SK-N-SH (cell line): ENCODE results near the gene ABHD4. TPM values are rescaled to one million over a fixed set of nuclear protein-coding genes. Genes with fewer than 3 reads are reported as not detected.

Source experiments
- CTCF ChIA-PET: fragments of 300-600, 350-600 bp; formaldehyde crosslinking; extraction: SDS; loops from one replicate; lab custom pipeline; 2021; lab: Yijun Ruan, JAX
- POLR2A ChIA-PET: fragments of 350-600 bp; sonication (Branson Sonifier 250); formaldehyde crosslinking; extraction: SDS; loops from one replicate; lab custom pipeline; 2020; ENCODE audit warnings: antibody characterized with exemption, inconsistent platforms; lab: Yijun Ruan, JAX
- DNase-seq: peaks from one replicate; pipeline ENCODE4 v3.0.0; 2012
- H2AFZ ChIP-seq: fragments of 200-600 bp; sonication (generic); 2 replicates; pipeline ENCODE4 v1.8.1; 2016; ENCODE audit warnings: antibody characterized with exemption, mild to moderate bottlenecking, low read depth
- H3F3A ChIP-seq: fragments of 200-600 bp; sonication (generic); replicated peaks from 2 replicates; pipeline ENCODE3; 2016; ENCODE audit warnings: antibody characterized with exemption, mild to moderate bottlenecking; ENCODE audit not compliant: insufficient read depth
- H3K27ac ChIP-seq, 2 experiments: fragments of 200-500 bp in 1 of 2; fragments of 200-600 bp in 1 of 2; sonication (Bioruptor generic) in 1 of 2; sonication (generic), shearing (Covaris generic) in 1 of 2; 2 replicates each; pipeline versions ENCODE4 v1.5.1 to v1.6.1; 2014 to 2016; ENCODE audit warnings: low read depth in 2 of 2, inconsistent platforms in 1 of 2, low read length in 1 of 2, mild to moderate bottlenecking in 1 of 2, mixed read lengths in 1 of 2
- H3K27me3 ChIP-seq: fragments of 200-600 bp; sonication (generic), shearing (Covaris generic); 2 replicates; pipeline ENCODE4 v1.6.1; 2016; ENCODE audit warnings: mixed run types; ENCODE audit not compliant: insufficient read depth
- H3K36me3 ChIP-seq, 2 experiments: fragments of 200-500 bp in 1 of 2; fragments of 200-600 bp in 1 of 2; sonication (Bioruptor generic) in 1 of 2; sonication (generic) in 1 of 2; replicated peaks in 1 of 2; 2 replicates each; pipeline versions ENCODE3 to v1.5.1; 2014 to 2016; ENCODE audit warnings: low read length in 1 of 2, mild to moderate bottlenecking in 1 of 2; ENCODE audit not compliant: insufficient read depth in 2 of 2, control insufficient read depth in 1 of 2
- H3K4me1 ChIP-seq, 2 experiments: fragments of 200-500 bp in 1 of 2; fragments of 200-600 bp in 1 of 2; sonication (Bioruptor generic) in 1 of 2; sonication (generic), shearing (Covaris generic) in 1 of 2; 2 replicates each; pipeline versions ENCODE4 v1.5.1 to v1.6.1; 2014 to 2016; ENCODE audit warnings: low read depth in 1 of 2, low read length in 1 of 2, mixed run types in 1 of 2; ENCODE audit not compliant: insufficient read depth in 2 of 2, control insufficient read depth in 1 of 2
- H3K4me2 ChIP-seq: fragments of 200-600 bp; sonication (generic), shearing (Covaris generic); 2 replicates; pipeline ENCODE4 v1.6.1; 2017; ENCODE audit warnings: mixed run types
- H3K4me3 ChIP-seq, 2 experiments: fragments of 200-500 bp in 1 of 2; fragments of 200-600 bp in 1 of 2; sonication (Bioruptor generic) in 1 of 2; sonication (generic), shearing (Covaris generic) in 1 of 2; 2 replicates each; pipeline versions ENCODE4 v1.5.1 to v1.8.1; 2014 to 2016; ENCODE audit warnings: low read depth in 2 of 2, inconsistent platforms in 1 of 2, low read length in 1 of 2, mild to moderate bottlenecking in 1 of 2, mixed read lengths in 1 of 2, moderate library complexity in 1 of 2
- H3K79me2 ChIP-seq: fragments of 200-600 bp; sonication (generic); 2 replicates; pipeline ENCODE4 v1.8.1; 2017; ENCODE audit warnings: mild to moderate bottlenecking; ENCODE audit not compliant: insufficient read depth
- H3K9ac ChIP-seq: fragments of 200-600 bp; sonication (generic); 2 replicates; pipeline ENCODE4 v1.6.1; 2017; ENCODE audit warnings: mixed run types
- H3K9me2 ChIP-seq: fragments of 200-600 bp; sonication (generic); 2 replicates; pipeline ENCODE4 v1.6.1; 2017; ENCODE audit warnings: mixed run types
- H3K9me3 ChIP-seq: fragments of 200-600 bp; sonication (generic); 2 replicates; pipeline ENCODE4 v1.6.1; 2017; ENCODE audit warnings: mixed run types, mild to moderate bottlenecking, moderate library complexity
- H4K20me1 ChIP-seq: fragments of 200-600 bp; sonication (generic); 2 replicates; pipeline ENCODE4 v1.6.1; 2017; ENCODE audit warnings: mild to moderate bottlenecking, mixed run types; ENCODE audit not compliant: insufficient read depth
- ELF1 ChIP-seq: IDR thresholded peaks from 2 replicates; pipeline ENCODE4 v1.4.0; 2012
- EP300 ChIP-seq, 2 experiments: IDR thresholded peaks; 2 replicates each; pipeline versions ENCODE4 v1.4.0 to v1.6.1; 2012; ENCODE audit warnings: borderline replicate concordance in 1 of 2, low read depth in 1 of 2, low read length in 1 of 2
- FOXJ3 ChIP-seq: sonication (generic); formaldehyde crosslinking; IDR thresholded peaks from 2 replicates; pipeline ENCODE4 v1.5.1; 2020; ENCODE audit warnings: mild to moderate bottlenecking, missing genetic modification reagents
- JUND ChIP-seq: IDR thresholded peaks from 2 replicates; pipeline ENCODE4 v1.4.0; 2012
- MXI1 ChIP-seq: IDR thresholded peaks from 2 replicates; pipeline ENCODE4 v1.6.1; 2012; ENCODE audit warnings: mild to moderate bottlenecking, low read depth, low read length, improper control_type of control experiment
- NFIC ChIP-seq: IDR thresholded peaks from 2 replicates; pipeline ENCODE4 v1.4.0; 2012; ENCODE audit warnings: borderline replicate concordance
- NRF1 ChIP-seq: IDR thresholded peaks from 2 replicates; pipeline ENCODE4 v1.6.1; 2012; ENCODE audit warnings: low read depth, mild to moderate bottlenecking, low read length
- PBX3 ChIP-seq: IDR thresholded peaks from 2 replicates; pipeline ENCODE4; 2012
- POLR2AphosphoS5 ChIP-seq: IDR thresholded peaks from 2 replicates; pipeline ENCODE4 v1.6.1; 2012; ENCODE audit warnings: low read depth, low read length
- RCOR1 ChIP-seq: fragments of 150-350 bp; IDR thresholded peaks from 2 replicates; pipeline ENCODE4 v1.6.1; 2017; ENCODE audit warnings: antibody characterized with exemption, low read length
- SIN3A ChIP-seq: IDR thresholded peaks from 2 replicates; pipeline ENCODE4 v1.6.1; 2012; ENCODE audit warnings: low read depth, mild to moderate bottlenecking, low read length, moderate library complexity, borderline replicate concordance
- SMC3 ChIP-seq: IDR thresholded peaks from 2 replicates; pipeline ENCODE4 v1.6.1; 2012; ENCODE audit warnings: low read depth, low read length, improper control_type of control experiment
- TCF12 ChIP-seq: IDR thresholded peaks from 2 replicates; pipeline ENCODE4 v1.4.0; 2012
- ZBTB33 ChIP-seq: IDR thresholded peaks from 2 replicates; pipeline ENCODE4 v1.4.0; 2012; ENCODE audit warnings: low read depth, borderline replicate concordance
- WGBS: methylation state at CpG from one replicate; pipeline ENCODE4 v1.1.6; 2017; ENCODE audit warnings: low lambda C conversion rate; 5-methylcytosine and 5-hydroxymethylcytosine counted together
- polyA plus RNA-seq, 3 experiments: library from polyadenylated mRNA; depleted of rRNA; stranded (reverse); fragments of >200 nt; gene quantifications; 2 replicates each; pipeline ENCODE4 v1.2.3, GENCODE V29; 2012
- TF ChIP-seq, protein P1 (sequence below): fragments of 200-600 bp; sonication (generic); IDR thresholded peaks from 2 replicates; pipeline ENCODE4 v1.6.1; 2017; ENCODE audit warnings: antibody characterized with exemption, mild to moderate bottlenecking, moderate library complexity

The ABHD4 gene
- polyA plus RNA-seq, 1 of the 3 experiments (the other 2 are of a cell fraction): 15.0 TPM

GRCh38 chr14:22613106-22613695 is 15.1 kb downstream of the ABHD4 start:
- POLR2A ChIA-PET: no interaction called here
- DNase-seq: no peak

DNA sequence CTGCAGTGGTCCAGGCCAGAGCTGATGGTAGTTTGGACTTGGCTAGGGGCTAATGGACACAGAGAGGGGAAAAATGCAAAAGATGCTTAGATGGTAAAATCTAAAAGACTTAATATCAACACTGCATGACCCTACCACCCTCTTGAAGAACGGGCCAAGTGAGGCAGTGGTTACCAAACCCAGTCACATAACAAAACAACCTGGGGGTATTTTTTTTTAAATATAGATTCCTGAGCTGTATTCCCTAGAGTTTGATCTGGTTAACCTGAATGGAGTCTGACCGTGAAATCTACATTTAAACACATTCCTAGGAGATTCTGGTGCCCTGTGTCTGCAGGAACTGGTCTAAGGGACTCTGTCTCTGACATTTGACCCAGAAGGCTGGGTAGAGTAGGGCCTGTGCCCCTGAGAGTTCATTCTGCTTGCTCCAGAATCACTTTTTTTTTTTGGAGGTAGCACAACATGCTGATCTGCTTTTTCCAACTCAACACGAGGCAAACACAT is 15.7 kb downstream of the ABHD4 start:
- Histone ChIP-seq H3K27ac (no peak overlapping the region), H3F3A (peaks cover 7% of the 10 kb centered on the region), H2AFZ (0 out of 2 replicates have a peak overlapping the region, but pooled peaks have one; percentile 43), H3K9ac (no peak overlapping the region), H3K9me3 (no peaks in the 10 kb centered on the region), H3K27me3 (no peaks in the 10 kb centered on the region), H3K4me2 (0 out of 2 replicates have a peak overlapping the region, but pooled peaks have one; percentile 37), H3K4me1 (peaks cover 0 to 9% of the 10 kb centered on the region in 2 experiments; a peak in 1 of 4 replicates), H4K20me1 (no peaks in the 10 kb centered on the region), H3K79me2 (no peaks in the 10 kb centered on the region), H3K36me3 (peaks cover 0 to 10% of the 10 kb centered on the region in 2 experiments), H3K4me3 (no peak overlapping the region), H3K9me2 (no peaks in the 10 kb centered on the region)
- no peak for DNase-seq
- TF ChIP-seq PBX3: no peak
- TF ChIP-seq ELF1: no peak
- POLR2A ChIA-PET: no interaction called here
- CTCF ChIA-PET: interaction anchor here (1.2 to 1.4 kb wide), 2 partner anchors 12 to 43 kb away, joined by 3 to 4 read pairs; no protein-coding TSS in a partner anchor
- WGBS: 29% methylated on average over 3 of the region's 3 CpGs

More at GRCh38 chr14:22613106-22613695, 15.1 kb downstream of the ABHD4 start:
- WGBS: 63% methylated on average over 2 of the region's 2 CpGs
- H3K27me3 ChIP-seq: no peaks in the 10 kb centered on the region
- H3F3A ChIP-seq: peaks cover 7% of the 10 kb centered on the region
- H3K9me3 ChIP-seq: no peaks in the 10 kb centered on the region
- peaks cover 0 to 9% of the 10 kb centered on the region in 2 experiments; a peak in 1 of 4 replicates for H3K4me1 ChIP-seq
- no peaks in the 10 kb centered on the region for H4K20me1 ChIP-seq
- H3K4me2 ChIP-seq: no peak overlapping the region
- H2AFZ ChIP-seq: no peak overlapping the region
- no peak overlapping the region for H3K9ac ChIP-seq
- H3K27ac ChIP-seq: no peak overlapping the region
- H3K79me2 ChIP-seq: no peaks in the 10 kb centered on the region
- CTCF ChIA-PET: interaction anchor here (1.2 to 1.4 kb wide), 3 partner anchors 12 to 42 kb away, joined by 3 to 4 read pairs (median 3); partner anchors contain the start of gene ABHD4
- H3K36me3 ChIP-seq: peaks cover 0 to 10% of the 10 kb centered on the region in 2 experiments
- H3K4me3 ChIP-seq: no peak overlapping the region
- no peak for TF ChIP-seq JUND
- no peak for TF ChIP-seq ELF1
- TF ChIP-seq, protein P1, sequence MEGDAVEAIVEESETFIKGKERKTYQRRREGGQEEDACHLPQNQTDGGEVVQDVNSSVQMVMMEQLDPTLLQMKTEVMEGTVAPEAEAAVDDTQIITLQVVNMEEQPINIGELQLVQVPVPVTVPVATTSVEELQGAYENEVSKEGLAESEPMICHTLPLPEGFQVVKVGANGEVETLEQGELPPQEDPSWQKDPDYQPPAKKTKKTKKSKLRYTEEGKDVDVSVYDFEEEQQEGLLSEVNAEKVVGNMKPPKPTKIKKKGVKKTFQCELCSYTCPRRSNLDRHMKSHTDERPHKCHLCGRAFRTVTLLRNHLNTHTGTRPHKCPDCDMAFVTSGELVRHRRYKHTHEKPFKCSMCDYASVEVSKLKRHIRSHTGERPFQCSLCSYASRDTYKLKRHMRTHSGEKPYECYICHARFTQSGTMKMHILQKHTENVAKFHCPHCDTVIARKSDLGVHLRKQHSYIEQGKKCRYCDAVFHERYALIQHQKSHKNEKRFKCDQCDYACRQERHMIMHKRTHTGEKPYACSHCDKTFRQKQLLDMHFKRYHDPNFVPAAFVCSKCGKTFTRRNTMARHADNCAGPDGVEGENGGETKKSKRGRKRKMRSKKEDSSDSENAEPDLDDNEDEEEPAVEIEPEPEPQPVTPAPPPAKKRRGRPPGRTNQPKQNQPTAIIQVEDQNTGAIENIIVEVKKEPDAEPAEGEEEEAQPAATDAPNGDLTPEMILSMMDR: peak; percentile 20; the same call in 1 of the 2 replicates
- TF ChIP-seq, all 33 proteins: peak for 1
- H3K9me2 ChIP-seq: no peaks in the 10 kb centered on the region

GRCh38 chr14:22614240-22614799 is 16.2 kb downstream of the ABHD4 start:
- no peak overlapping the region; a peak in 1 of 4 replicates for H3K27ac ChIP-seq
- H3K9ac ChIP-seq: no peak overlapping the region
- ChIA-PET CTCF (no interaction called here), POLR2A (no interaction called here)
- peaks cover 7% of the 10 kb centered on the region for H3F3A ChIP-seq
- no peak overlapping the region for H3K4me3 ChIP-seq
- no peaks in the 10 kb centered on the region for H4K20me1 ChIP-seq
- H3K9me2 ChIP-seq: no peaks in the 10 kb centered on the region
- H3K4me1 ChIP-seq: peaks cover 0 to 9% of the 10 kb centered on the region in 2 experiments; a peak in 1 of 4 replicates
- H3K9me3 ChIP-seq: no peaks in the 10 kb centered on the region
- H3K27me3 ChIP-seq: no peaks in the 10 kb centered on the region
- H3K4me2 ChIP-seq: peak overlapping the region; percentile 37
- peak overlapping the region; percentile 43; the same call in 1 of the 2 replicates for H2AFZ ChIP-seq
- no peaks in the 10 kb centered on the region for H3K79me2 ChIP-seq
- H3K36me3 ChIP-seq: peaks cover 0 to 9% of the 10 kb centered on the region in 2 experiments
- no peak for DNase-seq
- WGBS: 13% methylated on average over 6 of the region's 6 CpGs
- TF ChIP-seq FOXJ3 (CRISPR knock-in tag): no peak
- no peak for TF ChIP-seq ELF1
- TF ChIP-seq NRF1: no peak
- TF ChIP-seq TCF12: peak; percentile 58; the same call in 1 of the 2 replicates
- TF ChIP-seq ZBTB33: no peak
- TF ChIP-seq SMC3: no peak
- no peak for TF ChIP-seq MXI1
- TF ChIP-seq NFIC: 0 out of 2 replicates have a peak, but pooled peaks have one; percentile 8
- peak in 1 of 2 experiments; percentile 30; a peak in 1 of 4 replicates for TF ChIP-seq EP300 (IDR thresholded peaks at IDR 0.05; ENCODE audit: borderline replicate concordance in 1 of 2, low read depth in 1 of 2, low read length in 1 of 2)
- TF ChIP-seq POLR2AphosphoS5: peak; percentile 20; the same call in 1 of the 2 replicates
- no peak for TF ChIP-seq SIN3A
- TF ChIP-seq RCOR1: no peak
- peak; percentile 27; the same call in 1 of the 2 replicates for TF ChIP-seq JUND
